HG03139 (cell line): ENCODE measurements around the gene EYA4.

Experiments used
- ATAC-seq: cut with Tn5 transposase; IDR thresholded peaks from one replicate; pipeline ENCODE4 v1.9.1; 2021; ENCODE audit not compliant: unreplicated experiment

EYA4 gene

DNA sequence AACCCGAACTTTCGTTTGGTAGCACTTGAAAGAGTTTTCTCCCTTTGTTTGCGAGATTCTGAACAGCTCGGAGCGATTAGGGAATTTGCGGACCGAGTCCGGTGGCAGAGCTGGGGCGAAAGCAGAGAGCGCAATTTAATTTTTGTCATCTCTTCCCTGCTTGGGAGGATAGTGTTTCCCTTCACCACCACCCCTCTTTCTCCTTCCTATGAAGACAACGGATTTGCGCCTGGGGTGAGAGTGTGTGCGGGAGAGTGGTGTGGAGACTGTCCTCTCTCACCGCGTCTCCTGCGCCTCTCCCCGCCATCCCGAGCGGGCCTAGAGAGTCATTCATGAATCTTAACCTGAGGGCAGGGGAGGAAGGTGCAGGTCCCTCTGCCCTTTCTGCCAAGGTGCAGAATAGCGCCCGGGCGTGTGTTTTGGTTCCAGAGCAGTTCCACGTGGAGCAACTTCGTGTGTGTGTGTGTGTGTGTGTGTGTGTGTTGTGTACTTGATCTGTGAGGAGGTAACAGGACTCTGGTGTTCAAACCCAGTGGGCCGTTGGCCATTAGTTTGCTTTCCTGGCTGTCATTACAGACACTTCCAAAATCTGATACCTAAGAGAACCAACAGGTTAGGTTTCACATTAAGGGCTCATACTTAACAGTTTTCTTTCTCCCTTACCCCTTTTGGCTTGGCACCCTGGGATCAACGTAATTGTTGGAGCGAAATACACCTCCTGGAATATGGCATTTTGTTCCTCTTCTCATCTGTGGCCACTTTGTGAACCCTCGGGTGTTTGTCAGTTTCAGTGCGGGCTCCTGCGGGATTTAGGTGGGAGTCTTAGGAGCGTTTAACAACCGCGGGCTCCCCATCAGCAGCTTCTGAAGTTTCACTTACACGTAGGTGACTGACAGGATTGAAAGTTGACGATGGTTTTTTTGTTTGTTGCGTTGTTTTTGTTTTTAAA lies 1.8 kb downstream of the EYA4 start:
- ATAC-seq = no peak

DNA sequence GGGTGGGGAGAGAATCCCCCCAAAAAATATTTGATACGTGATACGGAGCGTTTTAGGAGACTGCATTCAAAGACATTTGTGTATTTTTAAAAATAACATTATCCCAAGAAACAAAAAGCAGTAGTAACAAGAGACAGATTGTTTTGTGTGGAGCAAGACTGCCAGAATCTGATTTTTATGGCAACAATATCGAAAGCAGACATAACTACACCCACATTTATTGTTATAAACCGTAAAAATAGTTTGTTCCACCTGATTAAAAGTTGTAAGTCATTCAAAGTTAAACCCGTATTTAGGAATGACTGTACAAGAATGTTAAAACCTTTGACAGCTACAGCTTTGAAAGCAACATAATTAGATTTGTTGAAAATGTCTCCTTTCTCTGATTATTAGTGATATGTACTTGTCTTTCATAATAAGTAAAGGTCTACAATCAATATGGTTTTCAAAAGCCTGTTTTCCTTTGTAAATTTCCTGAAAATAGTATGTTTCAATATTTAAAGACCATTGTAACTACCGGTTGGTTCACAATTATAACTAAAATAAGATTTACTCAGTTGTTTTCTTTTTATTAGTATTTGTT lies 2.7 kb downstream of the EYA4 start:
- no peak for ATAC-seq

DNA sequence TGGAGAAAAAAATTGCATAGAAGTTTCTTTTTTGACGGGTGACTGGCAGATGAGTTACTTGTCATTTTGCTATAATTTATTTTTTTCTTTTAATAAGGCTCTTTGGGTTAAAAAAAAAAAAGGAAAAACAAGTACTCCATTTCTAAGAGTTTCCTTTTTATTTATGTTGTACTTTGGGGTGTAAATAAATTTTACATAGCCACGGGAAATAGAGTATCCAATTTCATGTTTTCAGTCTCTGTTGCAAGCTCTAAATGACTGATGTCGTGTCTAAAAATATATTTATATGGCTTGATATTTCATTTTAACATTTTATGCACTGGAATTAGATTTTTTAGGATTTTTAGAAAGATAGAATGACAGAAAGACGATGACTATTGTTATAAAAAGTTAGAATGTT lies 3.4 kb downstream of the EYA4 start:
- ATAC-seq = no peak

DNA sequence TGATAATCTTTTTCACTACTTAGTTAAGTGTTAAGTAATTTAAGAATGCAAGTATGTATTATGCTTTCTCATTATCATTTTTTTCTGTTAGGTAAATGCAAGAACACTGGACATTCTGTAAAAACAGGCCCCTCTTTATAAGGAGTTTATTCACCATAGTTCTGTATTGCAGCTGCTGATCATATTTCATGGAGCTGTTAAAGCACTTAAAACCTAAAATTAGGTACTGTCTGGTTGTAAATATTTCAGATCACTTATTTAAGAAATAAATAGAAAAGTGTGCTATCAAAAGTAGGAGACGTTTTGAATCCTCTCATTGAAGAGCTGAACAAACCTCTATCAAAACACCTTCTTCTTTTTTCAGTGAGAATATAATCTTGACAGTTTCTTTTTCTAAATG lies 3.9 kb downstream of the EYA4 start:
- no peak for ATAC-seq

DNA sequence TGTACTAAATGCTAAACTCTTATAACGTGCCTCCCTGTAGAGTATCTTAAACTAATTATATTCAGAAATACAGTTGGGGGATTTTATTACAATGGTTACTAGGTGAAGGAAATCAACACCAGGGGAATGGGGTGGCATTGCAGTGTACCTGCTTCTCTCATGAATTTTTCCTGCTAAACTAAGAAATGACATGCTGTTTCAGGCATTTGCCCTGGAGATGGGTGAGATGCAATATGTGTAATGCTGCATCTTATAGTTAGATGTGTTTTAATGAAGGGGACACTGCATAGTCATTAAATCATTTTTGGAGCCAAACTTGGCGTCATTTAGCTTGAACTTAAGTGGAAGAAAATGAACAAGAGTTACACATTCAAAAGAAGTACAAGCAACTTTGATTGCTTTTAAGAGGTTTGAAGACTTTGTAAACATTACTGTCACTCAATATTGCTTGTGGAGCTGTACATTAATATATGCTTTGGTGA lies 4.3 kb downstream of the EYA4 start:
- ATAC-seq = no peak

DNA sequence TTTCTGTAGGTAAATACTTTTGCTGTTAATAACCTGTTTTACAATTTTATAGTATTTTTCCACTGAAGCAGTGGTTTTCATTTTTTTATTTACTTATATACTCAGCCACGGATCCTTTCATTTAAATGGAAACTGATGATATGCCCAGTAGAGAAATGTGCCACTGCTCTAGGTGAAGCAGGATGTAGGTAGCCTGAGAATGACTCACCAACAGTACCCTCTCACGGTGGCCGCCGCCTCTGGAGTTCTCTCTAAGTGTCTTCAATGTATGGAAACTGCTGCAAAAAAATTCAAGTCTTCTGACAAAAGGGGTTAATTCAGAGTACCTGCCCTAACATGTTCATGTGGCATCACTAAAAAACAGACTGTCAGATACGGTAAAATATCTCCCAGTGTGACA lies 6.4 kb downstream of the EYA4 start:
- no peak for ATAC-seq

DNA sequence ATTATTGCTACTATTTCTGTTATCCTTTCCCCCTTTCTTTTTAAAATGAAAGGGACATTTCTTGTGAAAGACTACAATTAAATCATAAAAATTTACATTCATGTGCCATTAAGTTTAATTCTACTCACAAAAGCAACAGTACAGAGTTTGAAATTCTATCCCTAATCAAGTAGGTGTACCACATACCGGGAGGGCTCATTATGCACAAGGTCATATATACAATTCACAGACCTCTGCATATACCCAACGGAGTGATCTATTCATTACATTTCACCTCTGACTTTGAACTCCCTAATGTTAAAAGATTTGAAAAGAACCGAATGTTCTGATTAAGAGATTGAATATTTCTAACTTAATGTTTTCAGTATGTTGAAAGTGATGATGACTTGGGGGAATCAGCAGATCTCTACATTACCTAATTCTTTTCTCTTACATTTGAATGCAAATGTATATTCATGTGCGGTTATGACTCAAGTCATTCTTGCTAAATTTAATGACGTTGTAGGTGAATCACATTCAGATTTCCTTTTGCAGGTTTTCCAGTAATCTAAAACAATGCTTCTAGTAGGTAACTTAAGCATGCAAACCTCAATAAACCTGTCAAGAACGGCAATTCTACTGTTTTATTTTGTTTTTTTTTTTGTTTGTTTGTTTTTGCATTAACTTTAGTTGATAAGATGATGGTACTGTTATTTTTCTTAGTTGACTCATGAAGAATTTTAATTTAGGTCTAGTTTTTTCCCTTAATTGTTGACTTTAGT lies 7.3 kb downstream of the EYA4 start:
- no peak for ATAC-seq

DNA sequence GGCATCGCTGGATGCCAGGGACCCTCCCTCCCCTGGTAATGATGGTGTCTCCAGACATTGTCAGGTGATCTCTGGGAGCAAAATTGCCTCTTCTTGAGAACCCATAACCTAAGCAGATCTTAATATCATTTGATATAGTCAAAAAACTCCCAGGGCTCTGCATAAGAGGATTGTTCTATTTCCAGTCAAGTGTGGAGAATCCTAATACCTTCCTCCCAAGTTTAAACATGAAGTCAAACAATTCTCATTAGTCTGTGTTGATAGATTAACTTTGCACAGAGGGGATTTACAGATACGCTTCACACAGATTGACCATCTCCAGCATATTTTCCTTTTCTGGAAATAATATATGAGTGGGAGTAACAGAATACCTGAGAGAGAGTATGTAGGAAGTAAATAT lies 10.5 kb downstream of the EYA4 start:
- no peak for ATAC-seq

DNA sequence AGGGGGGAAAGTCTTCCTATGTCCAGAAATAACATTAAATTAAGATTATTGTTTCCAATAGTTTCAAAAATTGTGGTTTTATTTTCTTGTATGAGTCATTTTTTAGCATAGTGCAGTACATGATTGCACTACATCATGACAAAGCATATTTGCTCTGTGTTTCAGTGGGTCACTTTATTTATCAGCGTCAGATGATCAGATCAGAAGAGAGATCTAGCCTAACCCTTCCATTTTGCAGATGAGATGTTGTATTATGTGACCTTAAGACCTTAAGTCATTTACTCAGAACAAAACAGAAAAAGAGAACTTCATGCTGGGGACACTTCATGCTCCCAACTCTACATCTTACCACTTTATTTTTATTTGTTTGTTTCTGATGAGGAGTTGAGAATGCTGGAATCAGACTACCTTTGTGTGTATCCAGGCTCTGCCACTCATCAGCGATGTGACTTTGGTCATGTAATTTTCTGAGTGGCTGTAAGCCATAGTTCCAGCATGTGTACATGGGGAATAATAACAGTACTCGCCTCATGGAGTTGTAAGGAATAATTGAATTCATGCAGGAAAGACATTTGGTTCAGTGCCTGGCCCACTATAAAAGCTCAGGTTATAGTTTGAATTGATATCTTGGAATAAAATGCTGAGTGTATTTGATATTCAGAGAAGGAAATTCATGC lies 13.5 kb downstream of the EYA4 start:
- ATAC-seq = no peak

DNA sequence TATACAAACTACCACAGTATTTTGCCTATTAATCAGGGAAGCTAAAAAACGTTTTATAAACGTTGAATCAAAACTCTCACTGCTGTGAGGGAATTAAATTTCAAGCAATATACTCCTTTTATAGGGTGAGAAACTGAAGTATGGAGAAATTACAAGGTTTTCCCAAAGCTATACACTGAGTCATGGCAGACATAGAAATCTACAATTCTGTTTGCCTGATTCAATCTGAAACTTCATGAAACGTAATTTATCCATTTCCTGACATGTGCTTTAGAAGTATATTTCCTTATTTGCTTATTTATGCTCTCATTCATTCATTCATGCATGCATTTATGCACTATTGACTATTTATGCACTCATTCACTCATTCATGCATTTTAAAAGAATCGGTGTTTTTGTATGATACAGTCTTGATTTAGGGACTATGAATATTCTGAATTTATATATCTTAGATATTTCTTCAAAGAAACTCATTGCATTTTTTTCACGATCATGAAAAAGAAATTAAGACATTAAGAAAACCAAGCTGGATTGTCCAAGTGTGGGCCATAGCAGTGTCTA lies 16.5 kb downstream of the EYA4 start:
- ATAC-seq = no peak

DNA sequence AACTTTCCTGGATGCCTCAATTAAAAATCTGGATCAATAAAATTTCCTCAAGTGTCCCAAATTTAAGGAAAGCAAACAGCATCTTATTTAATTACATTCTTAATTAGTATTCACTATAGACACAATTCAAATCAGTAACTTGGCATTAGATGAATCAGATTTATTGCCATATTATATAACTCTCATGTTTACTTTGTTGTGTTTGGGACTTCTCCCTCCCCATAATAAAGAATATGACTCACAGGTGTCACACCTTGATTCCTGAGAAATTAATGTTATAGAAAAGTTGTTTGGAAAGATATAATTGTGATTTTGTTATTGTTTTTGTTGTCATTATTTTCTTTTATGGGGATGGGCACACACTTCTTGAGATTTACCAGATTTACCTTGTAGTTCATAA lies 18.4 kb downstream of the EYA4 start:
- ATAC-seq = no peak

DNA sequence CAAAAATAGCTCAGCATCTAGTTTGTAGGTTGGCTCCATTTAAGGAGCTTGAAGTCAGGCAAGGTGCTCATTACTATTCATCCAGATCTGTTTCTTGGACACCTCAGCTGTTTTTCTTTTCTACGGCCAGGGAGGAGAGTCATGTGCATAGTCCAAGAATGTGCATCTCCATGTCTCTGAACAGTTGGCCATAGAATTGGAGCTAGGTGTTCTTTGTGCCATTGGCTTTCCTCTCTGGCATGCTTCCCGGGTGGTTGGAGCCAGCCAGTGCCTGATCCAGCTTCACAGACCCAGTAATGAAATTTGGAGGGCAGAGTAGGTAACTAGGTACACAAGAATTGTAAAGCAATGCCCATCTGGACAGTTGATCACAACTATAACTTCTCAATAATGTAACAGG lies 21.6 kb downstream of the EYA4 start:
- no peak for ATAC-seq

DNA sequence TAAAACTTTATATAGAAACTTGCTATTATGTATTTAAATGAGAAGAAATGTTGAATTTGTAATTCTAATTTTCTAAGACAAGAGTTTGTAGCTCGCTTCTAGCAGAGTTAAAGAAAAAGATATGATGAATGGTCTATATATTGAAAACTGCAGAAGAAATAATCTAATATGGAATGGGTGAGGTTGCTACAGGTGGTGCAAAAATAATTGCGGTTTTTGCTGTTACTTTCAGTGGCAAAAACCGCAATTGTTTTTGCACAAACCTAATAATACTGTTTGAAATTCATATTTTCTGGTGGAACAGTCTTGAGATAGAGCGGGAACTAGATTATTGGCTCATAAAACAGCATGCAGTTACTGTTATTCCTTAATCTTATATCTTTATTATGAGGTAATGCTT lies 23.9 kb downstream of the EYA4 start:
- ATAC-seq = no peak

DNA sequence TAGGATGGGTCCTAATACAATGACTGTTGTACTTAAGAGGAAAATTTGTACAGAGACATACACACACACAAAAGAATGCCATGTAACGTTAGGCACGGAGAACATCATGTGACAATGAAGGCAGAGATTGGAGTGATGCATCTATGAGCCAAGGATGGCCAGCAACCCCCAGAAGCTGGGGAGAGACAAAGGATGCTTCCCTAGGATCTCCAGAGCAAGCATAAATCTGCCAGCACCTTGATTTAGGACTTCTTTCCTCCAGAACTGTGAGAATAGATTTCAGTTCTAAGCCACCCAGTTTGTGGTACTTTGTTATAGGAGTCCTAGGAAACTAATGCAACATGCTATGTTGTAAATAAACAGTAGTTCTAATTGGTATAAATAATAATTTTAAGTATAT lies 25.0 kb downstream of the EYA4 start:
- ATAC-seq = no peak

DNA sequence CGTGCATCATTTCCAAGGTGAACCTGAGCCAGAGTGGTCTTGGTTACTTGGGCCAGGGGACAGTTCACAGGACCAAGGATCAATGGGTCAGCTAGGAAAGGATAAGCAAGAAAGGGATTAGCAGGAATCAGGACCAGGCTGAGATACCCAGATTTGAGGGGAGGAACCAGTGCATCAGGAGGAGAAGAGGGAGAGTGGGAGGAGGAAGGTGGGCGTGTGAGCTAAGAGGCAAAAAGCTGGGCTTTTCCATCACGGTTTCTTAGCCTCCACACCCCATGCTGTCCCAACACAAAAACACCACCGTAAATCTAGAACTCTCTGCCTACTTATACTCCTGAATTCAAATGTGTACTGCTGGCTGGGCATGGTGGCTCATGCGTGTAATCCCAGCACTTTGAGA lies 27.5 kb downstream of the EYA4 start:
- no peak for ATAC-seq

DNA sequence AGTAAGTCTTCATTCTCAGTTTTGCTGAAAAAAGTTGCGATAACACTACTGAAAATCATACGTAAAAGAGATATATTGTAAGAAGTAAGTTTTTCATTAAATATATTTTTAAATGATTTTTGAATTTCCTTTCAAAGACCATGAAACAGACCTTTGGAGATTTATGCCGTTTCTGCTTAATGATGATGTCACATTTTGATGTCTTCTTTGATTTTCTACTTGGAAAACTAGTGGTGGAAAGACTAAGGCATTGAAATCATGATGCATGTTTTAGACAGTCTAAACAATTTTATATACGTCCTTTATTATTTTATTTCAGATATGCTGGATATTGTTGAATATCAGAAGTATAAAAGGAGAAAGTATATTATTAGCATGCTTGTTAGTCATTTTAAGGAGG lies 33.7 kb downstream of the EYA4 start:
- no peak for ATAC-seq

DNA sequence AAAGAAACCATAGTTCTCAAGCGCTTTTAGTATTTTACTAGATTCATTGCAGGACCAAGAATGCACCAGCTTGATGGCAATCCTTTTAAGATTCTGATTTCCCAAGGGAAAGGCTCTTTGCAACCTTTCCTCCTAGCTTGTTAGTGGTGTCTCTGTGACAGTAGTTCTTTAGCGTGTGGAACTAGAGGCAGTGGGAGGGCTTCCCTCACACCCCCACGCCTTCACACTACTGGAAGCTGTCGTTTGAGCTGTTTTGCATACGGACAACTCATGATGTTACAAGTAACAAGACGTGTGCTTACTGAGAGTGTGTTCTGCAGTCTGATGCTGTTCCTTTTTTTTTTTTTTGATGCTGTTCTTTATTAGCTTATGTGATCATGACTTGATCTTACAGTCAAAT lies 34.1 kb downstream of the EYA4 start:
- no peak for ATAC-seq

DNA sequence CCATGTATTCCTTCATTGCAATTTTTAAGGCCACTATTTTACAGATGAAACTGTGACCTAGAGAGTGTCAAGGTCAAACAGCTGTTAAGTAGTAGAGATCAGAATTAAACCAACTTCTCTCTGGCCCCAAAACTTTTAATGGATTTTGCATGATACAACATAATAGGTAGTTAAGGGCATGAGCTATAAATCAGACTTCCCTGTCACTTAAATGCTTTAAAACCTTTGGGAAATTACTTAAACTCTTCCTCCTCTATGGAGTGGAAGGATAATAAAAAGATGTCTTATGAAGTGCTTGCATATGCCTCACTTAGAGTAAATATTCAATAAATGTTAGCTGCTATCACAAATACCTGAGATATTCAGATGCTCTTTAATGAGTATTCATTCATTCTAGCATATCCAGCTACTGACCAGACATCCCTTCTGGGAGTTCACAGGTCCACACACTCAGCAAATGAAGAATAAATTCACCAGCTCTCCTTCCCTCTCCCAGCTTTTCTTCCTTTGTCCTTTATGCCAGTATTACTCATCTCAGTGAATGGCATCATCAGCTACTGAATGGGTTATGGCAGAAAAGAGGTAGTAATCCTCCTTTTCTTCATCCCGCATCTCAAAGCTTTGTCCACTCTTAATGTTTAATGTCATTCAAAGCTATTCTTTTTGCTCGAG lies 36.2 kb downstream of the EYA4 start:
- no peak for ATAC-seq

DNA sequence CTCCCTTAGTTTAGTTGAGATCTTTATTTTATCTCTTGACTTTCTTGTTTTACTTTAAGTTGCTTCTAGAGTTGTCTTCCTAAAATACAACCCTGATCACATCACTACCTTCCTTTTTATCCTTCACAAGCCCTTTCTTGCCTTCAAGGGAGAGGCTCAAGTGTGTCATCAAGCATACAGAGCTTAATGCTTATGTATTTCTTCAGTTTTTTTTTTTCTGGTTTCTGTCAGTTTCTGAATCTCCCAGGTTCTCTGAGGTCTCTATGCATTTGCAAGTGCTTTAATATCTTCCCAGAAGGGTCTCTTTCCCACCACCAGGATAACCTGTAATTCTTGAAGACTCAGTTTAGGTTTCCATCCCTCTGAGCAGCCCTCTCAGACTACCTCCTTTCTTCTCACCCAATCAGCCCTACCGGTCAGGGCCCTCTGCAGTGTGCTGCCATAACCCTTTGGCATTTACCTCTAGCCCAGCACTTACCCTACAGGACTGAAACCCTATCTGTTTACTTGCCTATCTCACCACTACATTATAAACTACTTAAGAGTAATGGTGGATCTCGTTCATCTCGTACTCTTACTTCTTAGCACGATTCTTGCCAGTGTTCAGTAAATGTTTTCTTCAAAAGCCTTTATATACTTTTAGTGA lies 36.9 kb downstream of the EYA4 start:
- no peak for ATAC-seq

DNA sequence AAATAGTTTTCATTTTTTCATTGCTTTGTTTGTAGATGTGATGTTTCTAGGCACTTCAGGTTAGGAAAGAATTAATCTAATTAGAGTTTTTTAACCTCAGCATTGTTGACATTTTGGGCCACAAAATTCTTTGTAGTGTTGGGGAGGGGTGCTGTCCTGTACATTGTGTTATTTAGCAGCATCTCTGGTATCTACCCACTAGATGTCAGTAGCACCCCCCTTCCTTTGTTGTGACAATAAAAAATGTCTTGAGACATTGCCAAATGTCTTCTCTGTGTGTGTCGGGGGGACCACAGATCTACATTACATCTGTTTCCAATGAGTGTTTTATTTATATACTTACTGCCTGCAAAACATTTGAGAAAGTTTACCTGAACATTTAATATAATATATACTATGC lies 45.6 kb downstream of the EYA4 start:
- no peak for ATAC-seq
